MM.1S (cell line): ENCODE data around the gene DHRS2.

ENCODE experiments used
- EZH2 ChIP-seq: fragments of 300-600 bp; sonication (generic); optimal IDR thresholded peaks from 2 replicates; pipeline ENCODE3; 2017; ENCODE audit warnings: low read depth, mild to moderate bottlenecking, antibody characterized with exemption, low read length, mixed read lengths
- EZH2phosphoT487 ChIP-seq: fragments of 300-600 bp; sonication (generic); IDR thresholded peaks from 2 replicates; pipeline ENCODE4 v1.6.1; 2018; ENCODE audit warnings: antibody characterized with exemption, low read length
- TF ChIP-seq, protein P1 (sequence below): fragments of 300-600 bp; sonication (generic); IDR thresholded peaks from 2 replicates; pipeline ENCODE4 v1.5.1; 2016; ENCODE audit warnings: antibody characterized with exemption, low read length, mixed read lengths

DNA sequence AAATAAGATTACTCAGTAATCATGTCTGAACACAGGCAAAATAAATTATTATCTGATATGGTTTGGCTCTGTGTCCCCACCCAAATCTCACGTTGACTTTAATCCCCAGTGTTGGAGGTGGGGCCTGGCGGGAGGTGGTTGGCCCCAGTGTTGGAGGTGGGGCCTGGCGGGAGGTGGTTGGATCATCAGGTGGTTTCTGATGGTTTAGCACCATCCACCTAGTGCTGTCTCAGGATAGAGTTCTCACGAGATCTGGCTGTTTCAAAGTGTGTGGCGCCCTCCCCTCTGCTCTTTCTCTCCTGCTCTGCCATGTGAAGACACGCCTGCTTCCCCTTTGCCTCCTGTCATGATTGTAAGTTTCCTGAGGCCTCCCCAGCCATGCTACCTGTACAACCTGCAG lies 18.1 kb downstream of the DHRS2 start:
- no peak for TF ChIP-seq EZH2phosphoT487
- TF ChIP-seq, protein P1, sequence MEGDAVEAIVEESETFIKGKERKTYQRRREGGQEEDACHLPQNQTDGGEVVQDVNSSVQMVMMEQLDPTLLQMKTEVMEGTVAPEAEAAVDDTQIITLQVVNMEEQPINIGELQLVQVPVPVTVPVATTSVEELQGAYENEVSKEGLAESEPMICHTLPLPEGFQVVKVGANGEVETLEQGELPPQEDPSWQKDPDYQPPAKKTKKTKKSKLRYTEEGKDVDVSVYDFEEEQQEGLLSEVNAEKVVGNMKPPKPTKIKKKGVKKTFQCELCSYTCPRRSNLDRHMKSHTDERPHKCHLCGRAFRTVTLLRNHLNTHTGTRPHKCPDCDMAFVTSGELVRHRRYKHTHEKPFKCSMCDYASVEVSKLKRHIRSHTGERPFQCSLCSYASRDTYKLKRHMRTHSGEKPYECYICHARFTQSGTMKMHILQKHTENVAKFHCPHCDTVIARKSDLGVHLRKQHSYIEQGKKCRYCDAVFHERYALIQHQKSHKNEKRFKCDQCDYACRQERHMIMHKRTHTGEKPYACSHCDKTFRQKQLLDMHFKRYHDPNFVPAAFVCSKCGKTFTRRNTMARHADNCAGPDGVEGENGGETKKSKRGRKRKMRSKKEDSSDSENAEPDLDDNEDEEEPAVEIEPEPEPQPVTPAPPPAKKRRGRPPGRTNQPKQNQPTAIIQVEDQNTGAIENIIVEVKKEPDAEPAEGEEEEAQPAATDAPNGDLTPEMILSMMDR, result no peak
- TF ChIP-seq EZH2, result no peak
